ENCODE measurements around the gene MEGF10.

The MEGF10 gene

GRCh38 chr5:127406326-127407121 lies 115.9 kb downstream of the MEGF10 start:
- H3K9me3 Mint-ChIP-seq: no peaks in the 10 kb centered on the region
- H3K27me3 Mint-ChIP-seq (ENCODE audit: low read depth): peaks cover 8% of the 10 kb centered on the region
- no peak for TF ChIP-seq CTCF (IDR thresholded peaks at IDR 0.05; ENCODE audit: unreplicated experiment in 3 of 3)
- H3K36me3 Mint-ChIP-seq (ENCODE audit: low read depth): no peaks in the 10 kb centered on the region
- H3K4me1 Mint-ChIP-seq: peaks cover 42% of the 10 kb centered on the region
- no peak overlapping the region for H3K4me3 Mint-ChIP-seq
- H3K27ac Mint-ChIP-seq: peak overlapping the region; percentile 4 to 51 (median 27)

GRCh38 chr5:127409246-127409917 lies 118.8 kb downstream of the MEGF10 start:
- no peak overlapping the region for H3K4me3 Mint-ChIP-seq
- H3K27me3 Mint-ChIP-seq (ENCODE audit: low read depth): peaks cover 8% of the 10 kb centered on the region
- no peak for TF ChIP-seq CTCF (IDR thresholded peaks at IDR 0.05; ENCODE audit: unreplicated experiment in 3 of 3)
- no peaks in the 10 kb centered on the region for H3K9me3 Mint-ChIP-seq
- H3K36me3 Mint-ChIP-seq (ENCODE audit: low read depth): no peaks in the 10 kb centered on the region
- H3K4me1 Mint-ChIP-seq: peaks cover 36% of the 10 kb centered on the region
- H3K27ac Mint-ChIP-seq: peak overlapping the region in 1 of 3 experiments; percentile 10

GRCh38 chr5:127409921-127410675 lies 119.5 kb downstream of the MEGF10 start:
- Mint-ChIP-seq H3K4me1 (peaks cover 41% of the 10 kb centered on the region), H3K4me3 (no peak overlapping the region), H3K9me3 (no peaks in the 10 kb centered on the region), H3K27ac (peak overlapping the region in 2 of 3 experiments; percentile 10 to 45), H3K36me3 (ENCODE audit: low read depth) (no peaks in the 10 kb centered on the region), H3K27me3 (ENCODE audit: low read depth) (peaks cover 8% of the 10 kb centered on the region)
- TF ChIP-seq CTCF (IDR thresholded peaks at IDR 0.05; ENCODE audit: unreplicated experiment in 3 of 3): no peak

- peaks cover 43% of the 10 kb centered on the region for H3K4me1 Mint-ChIP-seq
- no peak for TF ChIP-seq CTCF (IDR thresholded peaks at IDR 0.05; ENCODE audit: unreplicated experiment in 3 of 3)
- H3K27me3 Mint-ChIP-seq (ENCODE audit: low read depth): peaks cover 8% of the 10 kb centered on the region
- H3K27ac Mint-ChIP-seq: peak overlapping the region; percentile 10 to 45 (median 25)
- H3K9me3 Mint-ChIP-seq: no peaks in the 10 kb centered on the region
- H3K36me3 Mint-ChIP-seq (ENCODE audit: low read depth): no peaks in the 10 kb centered on the region
- no peak overlapping the region for H3K4me3 Mint-ChIP-seq
These were observed 120.4 kb downstream of the MEGF10 start for GRCh38 chr5:127410959-127411358.

GRCh38 chr5:127411381-127411780 lies 120.8 kb downstream of the MEGF10 start:
- Mint-ChIP-seq H3K27me3 (ENCODE audit: low read depth) (peaks cover 8% of the 10 kb centered on the region), H3K27ac (peak overlapping the region; percentile 10 to 45 (median 25)), H3K36me3 (ENCODE audit: low read depth) (no peaks in the 10 kb centered on the region), H3K9me3 (no peaks in the 10 kb centered on the region), H3K4me3 (no peak overlapping the region), H3K4me1 (peaks cover 41% of the 10 kb centered on the region)
- TF ChIP-seq CTCF (IDR thresholded peaks at IDR 0.05; ENCODE audit: unreplicated experiment in 3 of 3): no peak

Data from nephron (organoid).